Panc1 (cell line): ENCODE measurements around the gene NSD1. TPM values are rescaled to one million over a fixed set of nuclear protein-coding genes. Genes with fewer than 3 reads are reported as not detected.

Experiments used
- ATAC-seq: fragments of 200-7000 bp; cut with Tn5 transposase; 2 replicates; pipeline ENCODE4 v1.9.1; 2020; ENCODE audit warnings: mild to moderate bottlenecking, moderate library complexity
- BruUV-seq: library from RNA; stranded (reverse); fragments of 400-500 nt; replicated peaks from 2 replicates; lab custom pipeline; 2021; lab: Mats Ljungman, UMichigan
- CTCF ChIA-PET: fragments of 300-600 bp; sonication (Branson Sonifier 250); formaldehyde crosslinking; loops from one replicate; lab custom pipeline; 2022; ENCODE audit warnings: antibody characterized with exemption; lab: Charles Lee
- POLR2A ChIA-PET: fragments of 300-600 bp; sonication (Branson Sonifier 250); formaldehyde crosslinking; loops from one replicate; lab custom pipeline; 2022; ENCODE audit warnings: antibody characterized with exemption; lab: Charles Lee
- DNase-seq: peaks from one replicate; pipeline ENCODE4 v3.0.0-alpha.2; 2010; ENCODE audit warnings: low read depth, low spot score
- H3K27ac ChIP-seq: 2 replicates; pipeline ENCODE4 v1.5.1; 2011; ENCODE audit warnings: mild to moderate bottlenecking, low read length, inconsistent platforms
- H3K27me3 ChIP-seq: fragments of 200-500 bp; sonication (Bioruptor generic); 2 replicates; pipeline ENCODE4 v1.6.0; 2014; ENCODE audit warnings: low read length, inconsistent platforms; ENCODE audit not compliant: control insufficient read depth, insufficient read depth
- H3K36me3 ChIP-seq: fragments of 200-500 bp; sonication (Bioruptor generic); 2 replicates; pipeline ENCODE4 v1.5.1; 2014; ENCODE audit warnings: inconsistent platforms, mild to moderate bottlenecking, low read length, moderate library complexity; ENCODE audit not compliant: control insufficient read depth, insufficient read depth
- H3K4me1 ChIP-seq: 2 replicates; pipeline ENCODE4 v1.5.1; 2011; ENCODE audit warnings: inconsistent platforms, mild to moderate bottlenecking, low read length, moderate library complexity; ENCODE audit not compliant: control insufficient read depth, insufficient read depth
- H3K4me3 ChIP-seq, 2 experiments: 2 replicates each; pipeline ENCODE4 v1.5.1; 2011 to 2012; ENCODE audit warnings: low read depth in 2 of 2, low read length in 2 of 2, mild to moderate bottlenecking in 2 of 2, inconsistent platforms in 1 of 2, moderate library complexity in 1 of 2
- H3K9me3 ChIP-seq: fragments of 200-500 bp; sonication (Bioruptor generic); 2 replicates; pipeline ENCODE4 v1.5.1; 2014; ENCODE audit warnings: low read depth, mild to moderate bottlenecking, inconsistent platforms, low read length, moderate library complexity; ENCODE audit not compliant: control insufficient read depth, insufficient read depth
- POLR2AphosphoS5 ChIP-seq: IDR thresholded peaks from 2 replicates; pipeline ENCODE4 v1.6.1; 2012; ENCODE audit warnings: mild to moderate bottlenecking, low read depth, low read length, moderate library complexity
- SIN3A ChIP-seq: IDR thresholded peaks from 2 replicates; pipeline ENCODE4 v1.6.1; 2012; ENCODE audit warnings: low read depth, mild to moderate bottlenecking, low read length, moderate library complexity, borderline replicate concordance; ENCODE audit not compliant: insufficient read depth
- TCF7L2 ChIP-seq: IDR thresholded peaks from 2 replicates; pipeline ENCODE4 v1.6.1; 2011; ENCODE audit warnings: mild to moderate bottlenecking, low read depth, low read length, inconsistent platforms
- in situ Hi-C: cut with HindIII; loops from 2 replicates; pipeline ENCODE4 v1.10.0; 2016; ENCODE audit warnings: low sequenced_read_pairs, low pct_unique_long_range_greater_than_20kb
- intact Hi-C: fragments of 100-400 bp; cut with micrococcal nuclease; formaldehyde crosslinking; loops from one replicate; pipeline ENCODE4 v1.10.0; 2022; ENCODE audit not compliant: unreplicated experiment
- total RNA-seq: library from RNA; stranded (reverse); gene quantifications from one replicate; pipeline ENCODE4 v1.2.1, GENCODE V29; 2021; ENCODE audit not compliant: unreplicated experiment
- TF ChIP-seq, protein P1 (sequence below): fragments of 450-650 bp; IDR thresholded peaks from 2 replicates; pipeline ENCODE4 v1.5.1; 2017; ENCODE audit warnings: mild to moderate bottlenecking
- TF ChIP-seq, protein P2 (sequence below), 2 experiments: IDR thresholded peaks; 2 replicates each; pipeline ENCODE4 v1.6.1; 2011 to 2012; ENCODE audit warnings: low read depth in 2 of 2, control low read depth in 1 of 2, low read length in 1 of 2, mild to moderate bottlenecking in 1 of 2, moderate library complexity in 1 of 2; ENCODE audit not compliant: insufficient read depth in 1 of 2

Gene NSD1
- total RNA-seq, 1 experiment from 2014 or later, result 58.7 TPM

DNA sequence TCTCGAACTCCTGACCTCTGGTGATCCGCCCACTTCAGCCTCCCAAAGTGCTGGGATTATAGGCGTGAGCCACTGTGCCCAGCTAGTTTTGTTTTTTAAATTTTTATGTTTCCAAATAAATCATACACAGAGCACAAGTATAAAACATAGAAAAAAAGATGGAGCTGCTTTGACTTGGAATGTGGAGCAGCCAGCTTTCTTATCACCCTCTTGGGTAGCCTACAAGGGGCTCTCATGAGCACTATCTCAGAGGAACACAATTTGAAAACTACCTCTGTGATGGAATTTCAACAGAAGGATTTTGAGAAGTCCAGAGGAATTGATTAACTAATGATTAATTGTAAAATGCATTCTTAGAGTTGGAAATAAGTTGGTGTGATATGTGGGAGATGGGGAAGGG lies 45.9 kb downstream of the NSD1 start:
- no TSS peak for BruUV-seq
- POLR2A ChIA-PET, result no interaction called here

DNA sequence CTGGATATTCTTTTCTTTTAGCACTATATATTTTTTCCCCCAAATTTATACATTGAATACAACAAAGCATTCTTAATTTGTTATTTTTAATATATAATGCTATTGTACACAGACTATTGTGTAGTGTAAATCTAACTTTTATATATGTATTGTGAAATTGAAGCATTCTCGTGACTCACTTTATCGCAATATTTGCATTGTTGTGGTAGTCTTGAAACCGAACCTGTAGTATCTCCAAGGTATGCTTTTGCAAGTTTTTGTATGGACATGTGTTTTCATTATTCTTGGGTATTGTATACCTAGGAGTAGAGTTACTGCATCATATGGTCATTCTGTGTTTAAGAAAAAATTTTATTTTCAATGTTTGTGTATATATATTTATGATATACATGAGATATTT lies 49.6 kb downstream of the NSD1 start:
- in situ Hi-C loops (no loop called here), intact Hi-C loops (no loop called here)
- ChIA-PET POLR2A (no interaction called here), CTCF (no interaction called here)
- DNase-seq (no peak), ATAC-seq (no peak)
- no TSS peak for BruUV-seq
- Histone ChIP-seq H3K4me3 (no peak overlapping the region), H3K27me3 (no peaks in the 10 kb centered on the region), H3K36me3 (no peaks in the 10 kb centered on the region), H3K4me1 (no peaks in the 10 kb centered on the region), H3K27ac (no peak overlapping the region), H3K9me3 (no peaks in the 10 kb centered on the region)
- TF ChIP-seq SIN3A (no peak), TCF7L2 (no peak), POLR2AphosphoS5 (no peak)
- TF ChIP-seq, protein P1, sequence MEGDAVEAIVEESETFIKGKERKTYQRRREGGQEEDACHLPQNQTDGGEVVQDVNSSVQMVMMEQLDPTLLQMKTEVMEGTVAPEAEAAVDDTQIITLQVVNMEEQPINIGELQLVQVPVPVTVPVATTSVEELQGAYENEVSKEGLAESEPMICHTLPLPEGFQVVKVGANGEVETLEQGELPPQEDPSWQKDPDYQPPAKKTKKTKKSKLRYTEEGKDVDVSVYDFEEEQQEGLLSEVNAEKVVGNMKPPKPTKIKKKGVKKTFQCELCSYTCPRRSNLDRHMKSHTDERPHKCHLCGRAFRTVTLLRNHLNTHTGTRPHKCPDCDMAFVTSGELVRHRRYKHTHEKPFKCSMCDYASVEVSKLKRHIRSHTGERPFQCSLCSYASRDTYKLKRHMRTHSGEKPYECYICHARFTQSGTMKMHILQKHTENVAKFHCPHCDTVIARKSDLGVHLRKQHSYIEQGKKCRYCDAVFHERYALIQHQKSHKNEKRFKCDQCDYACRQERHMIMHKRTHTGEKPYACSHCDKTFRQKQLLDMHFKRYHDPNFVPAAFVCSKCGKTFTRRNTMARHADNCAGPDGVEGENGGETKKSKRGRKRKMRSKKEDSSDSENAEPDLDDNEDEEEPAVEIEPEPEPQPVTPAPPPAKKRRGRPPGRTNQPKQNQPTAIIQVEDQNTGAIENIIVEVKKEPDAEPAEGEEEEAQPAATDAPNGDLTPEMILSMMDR, result no peak
- TF ChIP-seq, protein P2, sequence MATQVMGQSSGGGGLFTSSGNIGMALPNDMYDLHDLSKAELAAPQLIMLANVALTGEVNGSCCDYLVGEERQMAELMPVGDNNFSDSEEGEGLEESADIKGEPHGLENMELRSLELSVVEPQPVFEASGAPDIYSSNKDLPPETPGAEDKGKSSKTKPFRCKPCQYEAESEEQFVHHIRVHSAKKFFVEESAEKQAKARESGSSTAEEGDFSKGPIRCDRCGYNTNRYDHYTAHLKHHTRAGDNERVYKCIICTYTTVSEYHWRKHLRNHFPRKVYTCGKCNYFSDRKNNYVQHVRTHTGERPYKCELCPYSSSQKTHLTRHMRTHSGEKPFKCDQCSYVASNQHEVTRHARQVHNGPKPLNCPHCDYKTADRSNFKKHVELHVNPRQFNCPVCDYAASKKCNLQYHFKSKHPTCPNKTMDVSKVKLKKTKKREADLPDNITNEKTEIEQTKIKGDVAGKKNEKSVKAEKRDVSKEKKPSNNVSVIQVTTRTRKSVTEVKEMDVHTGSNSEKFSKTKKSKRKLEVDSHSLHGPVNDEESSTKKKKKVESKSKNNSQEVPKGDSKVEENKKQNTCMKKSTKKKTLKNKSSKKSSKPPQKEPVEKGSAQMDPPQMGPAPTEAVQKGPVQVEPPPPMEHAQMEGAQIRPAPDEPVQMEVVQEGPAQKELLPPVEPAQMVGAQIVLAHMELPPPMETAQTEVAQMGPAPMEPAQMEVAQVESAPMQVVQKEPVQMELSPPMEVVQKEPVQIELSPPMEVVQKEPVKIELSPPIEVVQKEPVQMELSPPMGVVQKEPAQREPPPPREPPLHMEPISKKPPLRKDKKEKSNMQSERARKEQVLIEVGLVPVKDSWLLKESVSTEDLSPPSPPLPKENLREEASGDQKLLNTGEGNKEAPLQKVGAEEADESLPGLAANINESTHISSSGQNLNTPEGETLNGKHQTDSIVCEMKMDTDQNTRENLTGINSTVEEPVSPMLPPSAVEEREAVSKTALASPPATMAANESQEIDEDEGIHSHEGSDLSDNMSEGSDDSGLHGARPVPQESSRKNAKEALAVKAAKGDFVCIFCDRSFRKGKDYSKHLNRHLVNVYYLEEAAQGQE (IDR thresholded peaks at IDR 0.05; ENCODE audit: insufficient read depth in 1 of 2, low read depth in 2 of 2, low read length in 1 of 2), result no peak

More for the DNA sequence above, 45.9 kb downstream of the NSD1 start:
- no peak for TF ChIP-seq TCF7L2
- TF ChIP-seq POLR2AphosphoS5, result no peak
- TF ChIP-seq SIN3A, result no peak
- TF ChIP-seq, protein P1, result no peak
- TF ChIP-seq, protein P2 (IDR thresholded peaks at IDR 0.05; ENCODE audit: insufficient read depth in 1 of 2, low read depth in 2 of 2, low read length in 1 of 2), result no peak
- Histone ChIP-seq H3K4me3 (no peak overlapping the region), H3K36me3 (no peaks in the 10 kb centered on the region), H3K4me1 (no peaks in the 10 kb centered on the region), H3K9me3 (no peaks in the 10 kb centered on the region), H3K27ac (no peak overlapping the region), H3K27me3 (no peaks in the 10 kb centered on the region)
- intact Hi-C loops (no loop called here), in situ Hi-C loops (no loop called here)
- DNase-seq (no peak), ATAC-seq (no peak)
- CTCF ChIA-PET, result no interaction called here
